C4-2B (cell line): ENCODE results near the gene GANAB.
A peak's percentile ranks its signal among the peaks of the same experiment; 100 is the strongest.

ENCODE experiments used
- CTCF ChIP-seq: fragments of 450-650 bp; conservative IDR thresholded peaks from 2 replicates; pipeline ENCODE4 v1.5.1; 2017; ENCODE audit warnings: mild to moderate bottlenecking
- ZFX ChIP-seq: fragments of 450-650 bp; IDR thresholded peaks from 2 replicates; pipeline ENCODE4 v1.6.1; 2017

GRCh38 chr11:62665599-62666258, 19.3 kb upstream of the GANAB start:
- TF ChIP-seq CTCF (no peak), ZFX (0 out of 2 replicates have a peak, but pooled peaks have one; percentile 30)
